ENCODE results near the gene C1orf167. TPM values are rescaled to one million over a fixed set of nuclear protein-coding genes. Genes with fewer than 3 reads are reported as not detected.

The C1orf167 gene
- total RNA-seq, 6 experiments from 2014 or later = not detected

- TF ChIP-seq CTCF (IDR thresholded peaks at IDR 0.05) = no peak
- TF ChIP-seq POLR2A (IDR thresholded peaks at IDR 0.05) = no peak
- Histone ChIP-seq H3K27ac (no peak overlapping the region), H3K4me1 (no peaks in the 10 kb centered on the region), H3K9me3 (no peaks in the 10 kb centered on the region), H3K4me3 (no peak overlapping the region), H3K27me3 (no peaks in the 10 kb centered on the region), H3K36me3 (no peaks in the 10 kb centered on the region)
- intact Hi-C loops (cut with DNase I) = no loop called here
- DNase-seq = no peak
- no peak for ATAC-seq
- 83% methylated on average over 4 of the region's 5 CpGs for WGBS (ENCODE audit: insufficient coverage, low coverage, low lambda C conversion rate, missing lambda C conversion rate)
Observed at GRCh38 chr1:11741919-11742558, 20.0 kb upstream of the C1orf167 start.

GRCh38 chr1:11744287-11744686 is 17.7 kb upstream of the C1orf167 start:
- no peak for ATAC-seq
- TF ChIP-seq CTCF (IDR thresholded peaks at IDR 0.05) (no peak), POLR2A (IDR thresholded peaks at IDR 0.05) (no peak)
- no peak for DNase-seq
- H3K36me3 ChIP-seq = no peaks in the 10 kb centered on the region
- no peaks in the 10 kb centered on the region for H3K4me1 ChIP-seq
- H3K4me3 ChIP-seq = no peak overlapping the region
- intact Hi-C loops (cut with DNase I) = no loop called here
- H3K9me3 ChIP-seq = no peaks in the 10 kb centered on the region
- 84% methylated on average over 6 of the region's 9 CpGs for WGBS (ENCODE audit: insufficient coverage, low coverage, low lambda C conversion rate, missing lambda C conversion rate)
- no peak overlapping the region for H3K27ac ChIP-seq
- no peaks in the 10 kb centered on the region for H3K27me3 ChIP-seq

- H3K4me1 ChIP-seq = no peaks in the 10 kb centered on the region
- no peaks in the 10 kb centered on the region for H3K9me3 ChIP-seq
- no peak for DNase-seq
- intact Hi-C loops (cut with DNase I) = no loop called here
- no peak for TF ChIP-seq CTCF (IDR thresholded peaks at IDR 0.05)
- no peak for TF ChIP-seq POLR2A (IDR thresholded peaks at IDR 0.05)
- H3K4me3 ChIP-seq = no peak overlapping the region
- H3K36me3 ChIP-seq = peaks cover 0 to 7% (median 2%) of the 10 kb centered on the region in 4 donors
- H3K27me3 ChIP-seq = no peaks in the 10 kb centered on the region
- WGBS (ENCODE audit: insufficient coverage, low coverage, low lambda C conversion rate, missing lambda C conversion rate) = 78% methylated on average over 5 of the region's 6 CpGs
- no peak overlapping the region for H3K27ac ChIP-seq
- ATAC-seq = no peak
Observed at GRCh38 chr1:11746092-11746491, 15.9 kb upstream of the C1orf167 start.

- DNase-seq (no peak), ATAC-seq (no peak)
- Histone ChIP-seq H3K9me3 (no peaks in the 10 kb centered on the region), H3K4me3 (no peak overlapping the region), H3K4me1 (no peaks in the 10 kb centered on the region), H3K36me3 (peaks cover 0 to 7% (median 2%) of the 10 kb centered on the region in 4 donors), H3K27me3 (no peaks in the 10 kb centered on the region), H3K27ac (no peak overlapping the region)
- 93% methylated on average over 7 of the region's 20 CpGs for WGBS (ENCODE audit: insufficient coverage, low coverage, low lambda C conversion rate, missing lambda C conversion rate)
- intact Hi-C loops (cut with DNase I) = no loop called here
- no peak for TF ChIP-seq POLR2A (IDR thresholded peaks at IDR 0.05)
- no peak for TF ChIP-seq CTCF (IDR thresholded peaks at IDR 0.05)
Observed at GRCh38 chr1:11746795-11747487, 15.1 kb upstream of the C1orf167 start.
